HG03575 (cell line): ENCODE results near the gene ADAMTS8.
"Not testable (repeated sequence)": the region's sequence is repeated elsewhere in the genome, so short reads cannot be mapped to it uniquely, and the experiment has no call there.

ENCODE experiments used
- ATAC-seq: cut with Tn5 transposase; IDR thresholded peaks from one replicate; pipeline ENCODE4 v1.9.1; 2021; ENCODE audit not compliant: unreplicated experiment, insufficient number of reproducible peaks, low FRiP score; ENCODE audit errors: extremely low read depth

ADAMTS8 gene

DNA sequence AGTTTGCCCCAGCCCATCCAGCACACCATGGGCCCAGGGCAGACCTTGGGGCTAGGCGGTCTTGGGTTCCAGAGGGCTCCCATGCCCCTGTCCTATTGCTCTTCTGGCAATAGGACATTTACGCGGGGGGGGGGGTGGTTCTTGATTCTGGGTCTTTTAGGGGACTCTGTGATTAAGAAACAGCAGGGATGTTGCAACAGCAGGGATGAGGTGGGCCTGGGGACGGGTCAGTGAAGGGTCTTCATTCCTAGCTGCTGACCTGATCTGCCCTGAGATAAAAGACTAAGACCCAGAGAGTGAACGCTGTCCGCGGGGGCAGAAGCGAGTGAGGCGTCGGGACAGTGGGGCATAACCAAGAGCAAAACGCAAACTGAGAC, 19.6 kb upstream of the ADAMTS8 start:
- no peak for ATAC-seq

DNA sequence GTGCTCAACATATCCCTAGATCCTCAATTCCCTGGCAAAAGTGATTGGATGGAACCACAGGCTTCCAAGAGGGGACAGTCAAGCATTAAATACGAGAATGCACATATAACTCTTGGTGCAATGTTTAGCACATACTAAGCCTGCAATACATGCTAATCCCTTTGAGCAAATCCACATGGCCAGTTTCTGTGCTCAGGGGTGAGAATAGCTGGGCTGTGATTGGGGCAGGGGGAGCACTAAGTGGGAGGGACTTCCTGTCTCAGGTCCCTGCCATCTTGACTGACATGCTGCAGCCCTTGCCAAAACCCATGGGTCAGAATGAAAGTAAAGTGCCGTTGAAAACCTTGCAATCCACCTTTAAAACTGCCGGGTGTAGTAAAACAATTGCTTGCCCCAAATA, 17.4 kb upstream of the ADAMTS8 start:
- ATAC-seq = no peak

DNA sequence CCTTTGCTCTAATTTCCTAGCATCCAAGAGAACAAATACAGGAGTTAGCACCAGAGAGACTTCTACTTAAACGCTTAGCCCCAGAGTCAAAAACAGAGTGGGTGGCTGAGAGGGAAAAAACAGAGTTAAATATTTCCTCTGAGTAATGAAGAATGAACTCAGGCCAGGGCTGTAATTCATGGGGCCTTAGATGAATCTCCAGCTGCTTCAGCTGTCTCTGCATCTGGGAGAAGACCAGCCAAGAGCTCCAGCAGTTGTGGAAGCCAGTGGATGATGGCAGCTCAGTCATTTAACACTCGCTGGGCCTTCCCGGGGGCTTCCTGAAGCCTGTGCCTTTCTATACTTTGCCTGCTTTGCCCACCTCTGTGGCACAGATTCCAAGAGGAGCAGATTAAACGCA, 14.3 kb upstream of the ADAMTS8 start:
- no peak for ATAC-seq

- no peak for ATAC-seq
These were observed 13.3 kb upstream of the ADAMTS8 start for GRCh38 chr11:130441719-130442118.

DNA sequence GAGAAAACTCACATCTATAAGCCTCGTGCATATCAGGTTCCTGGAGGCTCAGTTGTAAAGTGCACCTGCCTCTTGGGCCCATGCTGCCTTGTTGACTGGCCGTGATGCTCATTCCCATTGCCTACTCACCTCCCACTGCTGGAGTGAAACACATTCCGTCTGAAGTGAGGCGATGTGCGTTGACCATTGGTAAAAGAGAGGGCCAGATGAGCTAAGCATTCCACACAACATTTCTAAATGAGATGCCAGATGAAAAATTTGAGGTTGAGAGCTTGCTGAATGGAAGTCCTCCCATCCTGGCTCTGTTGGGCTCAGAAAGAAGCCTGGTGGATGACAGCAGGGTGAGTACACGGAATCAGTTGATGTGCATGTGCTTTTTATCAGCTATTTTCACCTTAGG, 11.5 kb upstream of the ADAMTS8 start:
- ATAC-seq = no peak

- no peak for ATAC-seq
These were observed 10.7 kb upstream of the ADAMTS8 start for GRCh38 chr11:130439160-130439519.

DNA sequence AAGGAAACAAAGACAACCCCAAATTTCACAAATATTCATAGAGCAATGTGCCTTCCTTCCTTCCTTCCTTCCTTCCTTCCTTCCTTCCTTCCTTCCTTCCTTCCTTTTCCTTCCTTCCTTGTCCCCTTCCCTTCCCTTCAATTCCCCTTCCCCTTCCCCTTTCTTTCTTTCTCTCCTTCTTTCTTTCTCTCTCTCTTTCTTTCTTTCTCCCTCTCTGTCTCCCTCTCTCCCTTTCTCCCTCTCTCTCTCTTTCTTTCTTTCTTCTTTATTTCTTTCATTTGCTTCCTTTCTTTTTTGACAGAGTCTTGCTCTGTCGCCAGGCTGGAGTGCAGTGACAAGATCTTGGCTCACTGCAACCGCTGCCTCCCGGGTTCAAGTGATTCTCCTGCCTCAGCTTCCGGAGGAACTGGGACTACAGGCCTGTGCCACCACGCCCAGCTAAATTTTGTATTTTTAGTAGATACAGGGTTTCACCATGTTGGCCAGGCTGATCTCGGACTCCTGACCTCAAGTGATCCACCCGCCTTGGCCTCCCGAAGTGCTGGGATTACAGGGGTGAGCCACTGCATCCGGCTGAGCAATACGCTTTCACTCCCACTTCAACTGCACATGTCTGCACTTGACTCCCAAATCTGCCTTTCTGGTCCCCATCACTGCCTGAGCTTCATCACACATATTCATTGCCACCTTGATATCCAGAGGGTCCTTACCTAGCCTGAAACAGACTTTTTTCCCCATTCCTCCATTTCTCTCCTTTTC, 10.2 kb upstream of the ADAMTS8 start:
- ATAC-seq = not testable (repeated sequence)

DNA sequence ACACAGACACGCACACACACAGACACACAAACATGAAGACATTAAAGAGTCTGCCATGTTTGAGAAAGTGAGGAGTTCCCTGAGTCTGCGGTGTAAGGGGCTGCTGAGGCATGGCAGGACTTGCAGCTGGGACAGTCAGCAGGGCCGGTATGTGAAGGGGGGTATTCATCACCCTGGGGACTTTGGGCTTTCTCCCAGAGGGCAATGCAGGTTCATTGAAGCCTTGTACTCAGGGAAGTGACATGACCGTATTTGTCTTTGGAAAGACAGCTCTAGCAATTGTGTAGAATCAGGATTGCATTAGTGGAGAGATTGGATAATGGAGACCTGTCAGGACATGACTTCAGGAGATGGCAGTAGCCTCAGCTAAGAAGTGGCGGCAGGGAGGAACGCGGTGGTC, 9.4 kb upstream of the ADAMTS8 start:
- no peak for ATAC-seq

DNA sequence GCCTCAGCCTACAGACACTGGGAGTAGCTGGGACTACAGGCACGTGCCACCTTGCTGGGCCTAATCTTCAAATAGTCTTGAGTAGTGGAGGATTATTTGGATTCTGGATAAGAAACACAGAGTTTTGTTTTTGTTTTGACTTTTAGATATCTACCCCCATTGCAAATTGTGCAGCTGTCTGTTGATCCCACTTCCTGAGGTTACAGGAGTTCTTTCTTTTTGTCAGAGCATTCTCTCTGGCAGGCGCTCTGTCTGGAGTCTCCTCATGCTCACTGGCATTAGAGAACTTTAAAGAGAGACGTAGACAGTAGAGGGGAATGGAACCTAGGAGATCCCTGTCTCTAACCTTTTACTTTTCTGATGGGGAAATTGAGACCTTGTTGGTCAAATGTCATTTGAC, 7.8 kb upstream of the ADAMTS8 start:
- ATAC-seq = no peak

DNA sequence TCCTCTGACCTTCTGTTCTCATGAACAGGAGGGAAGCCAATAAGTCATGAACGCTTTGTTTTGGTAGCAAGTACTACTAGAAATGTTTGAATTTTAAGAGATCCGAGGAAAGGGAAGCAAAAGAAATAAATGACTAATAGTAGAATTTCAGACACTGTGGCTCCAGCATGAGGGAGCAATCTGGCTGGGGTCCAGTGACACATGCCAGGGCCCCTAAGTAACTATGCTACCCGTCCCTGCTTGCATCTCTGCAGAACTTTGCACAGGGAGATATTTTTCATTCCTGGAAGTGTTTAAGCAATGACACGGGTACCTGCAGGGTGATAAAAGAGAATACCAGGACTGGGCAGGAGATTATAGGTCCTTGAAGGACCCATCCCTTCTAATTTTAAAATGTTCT, 7.3 kb upstream of the ADAMTS8 start:
- ATAC-seq = no peak

DNA sequence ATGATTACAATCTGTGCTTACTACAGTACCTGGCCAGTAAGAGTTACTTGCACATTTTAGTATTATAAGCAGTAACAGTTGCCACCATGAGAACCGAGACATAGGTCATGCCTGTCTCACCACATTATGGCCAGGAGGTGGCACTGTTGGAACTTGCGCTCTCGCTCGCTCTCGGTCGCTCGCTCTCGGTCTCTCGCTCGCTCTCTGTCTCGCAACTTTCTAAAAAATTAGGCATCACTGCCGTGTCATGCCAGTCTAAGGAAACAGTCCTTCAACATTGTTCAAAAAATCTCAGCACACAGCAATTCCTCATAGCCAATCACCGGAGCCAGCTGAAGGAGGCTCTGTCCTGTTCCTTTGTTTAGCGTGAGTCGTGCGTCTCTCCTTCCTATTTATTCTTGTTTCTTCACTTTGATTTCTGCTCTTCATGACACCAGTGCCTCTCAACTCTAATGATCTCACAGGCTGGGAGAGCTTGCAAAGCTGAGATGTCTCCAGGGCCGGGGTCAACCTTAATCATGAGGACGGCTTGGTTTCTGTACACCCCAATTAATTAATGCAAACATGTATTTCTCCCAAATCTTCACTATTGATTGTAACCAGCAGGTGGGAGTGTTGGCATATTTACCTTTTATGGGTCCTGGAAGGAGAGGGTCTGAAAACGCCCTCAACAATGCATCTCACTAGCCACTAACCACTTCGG, 6.3 kb upstream of the ADAMTS8 start:
- peak; percentile 74 for ATAC-seq

DNA sequence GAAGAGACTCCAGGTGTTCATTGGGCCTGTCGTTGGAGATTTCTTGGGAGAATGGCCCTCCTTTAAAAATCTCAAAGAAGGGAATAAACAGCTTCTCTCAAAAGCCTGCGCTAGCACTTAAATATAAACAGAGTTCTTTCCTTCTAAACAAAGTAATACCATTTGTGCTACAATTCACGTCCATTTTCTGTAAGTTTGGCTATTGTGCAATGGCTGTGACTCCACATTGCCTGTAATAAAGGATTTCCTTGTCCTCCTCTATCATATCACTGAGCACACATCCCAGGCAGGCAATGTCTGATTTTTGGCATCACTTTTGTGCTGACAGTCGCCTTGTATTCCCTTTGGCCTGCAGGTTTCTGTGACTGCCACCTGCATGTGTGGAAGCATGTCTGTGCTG, 4.9 kb upstream of the ADAMTS8 start:
- no peak for ATAC-seq

- ATAC-seq = no peak
These were observed 3.4 kb upstream of the ADAMTS8 start for GRCh38 chr11:130431801-130432200.

GRCh38 chr11:130431331-130431773, 2.9 kb upstream of the ADAMTS8 start:
- ATAC-seq = no peak

- ATAC-seq = no peak
These were observed 1.6 kb upstream of the ADAMTS8 start for GRCh38 chr11:130429983-130430382.

DNA sequence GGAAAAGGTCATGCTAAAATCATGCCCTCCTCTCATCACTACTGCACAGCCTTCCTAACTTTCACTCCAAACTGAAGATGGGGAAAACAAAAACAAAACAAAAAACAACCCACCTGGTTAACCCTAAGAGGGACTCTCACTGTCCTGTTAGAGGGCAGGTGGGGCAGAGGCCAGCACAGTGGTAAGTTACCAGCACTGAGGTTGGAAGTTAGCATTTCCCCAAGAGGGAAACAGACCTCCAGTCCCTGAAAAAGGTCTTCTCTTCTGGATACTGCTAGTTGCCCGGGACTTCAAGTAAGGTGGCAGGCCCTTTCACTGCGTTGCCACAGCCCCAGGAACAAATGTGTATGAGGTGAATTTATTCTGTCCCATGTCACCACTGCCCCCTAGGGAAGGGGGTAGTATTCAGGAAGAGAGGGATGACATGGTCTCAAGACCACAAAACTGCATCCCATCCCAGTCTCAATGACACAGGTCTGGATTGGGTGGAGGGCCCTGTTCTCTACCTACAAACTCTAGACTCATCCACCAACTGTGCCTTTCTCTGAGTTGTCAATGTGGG, 792 bp upstream of the ADAMTS8 start:
- no peak for ATAC-seq

DNA sequence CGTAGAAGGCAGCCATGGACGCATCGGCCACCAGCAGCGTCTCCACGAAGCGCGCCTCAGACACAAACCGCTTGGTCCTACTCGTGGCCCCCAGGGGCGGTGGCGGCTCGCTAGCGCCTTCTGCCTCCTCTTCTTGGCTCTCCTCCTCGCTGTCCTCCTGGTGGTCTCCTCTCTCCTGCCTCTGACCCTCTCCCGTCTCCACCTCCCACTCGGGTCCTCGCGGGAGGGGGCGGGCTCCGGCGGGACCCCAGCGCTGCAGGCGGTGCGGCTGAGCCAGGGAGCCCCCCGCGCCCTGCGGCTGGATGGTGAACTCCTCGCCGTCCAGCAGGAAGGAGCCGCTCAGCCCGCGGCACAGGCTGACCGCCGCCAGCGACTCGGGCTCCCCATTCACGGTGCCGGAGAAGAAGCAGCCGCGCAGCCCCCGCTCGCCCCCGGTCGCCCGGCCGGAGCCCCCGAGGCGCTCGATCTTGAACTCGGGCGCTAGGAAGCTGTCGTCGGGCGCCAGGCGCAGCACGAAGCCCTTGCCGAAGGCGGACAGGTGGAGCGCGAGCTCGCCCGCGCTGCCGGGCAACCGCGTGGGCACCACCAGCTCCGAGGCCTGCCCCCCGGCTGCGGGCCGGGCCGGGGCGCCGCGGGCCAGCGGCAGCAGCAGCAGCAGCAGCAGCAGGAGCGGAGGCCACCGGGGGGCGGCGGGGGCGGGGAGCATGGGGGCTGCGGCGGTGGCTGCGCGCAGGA, 661 bp downstream of the ADAMTS8 start:
- ATAC-seq = no peak

GRCh38 chr11:130426837-130427341, 1.5 kb downstream of the ADAMTS8 start:
- ATAC-seq = no peak

- ATAC-seq = no peak
These were observed 2.1 kb downstream of the ADAMTS8 start for GRCh38 chr11:130426223-130426836.
